B cell (primary cell): ENCODE results near the gene SPRYD3. TPM values are rescaled to one million over a fixed set of nuclear protein-coding genes. Genes with fewer than 3 reads are reported as not detected.

Experiments used
- ATAC-seq: fragments of 200-7000 bp; cut with Tn5 transposase; one replicate; pipeline ENCODE4 v1.10.0; 2021; ENCODE audit warnings: low read depth, mild to moderate bottlenecking, moderate number of reproducible peaks, moderate library complexity
- CTCF ChIA-PET: fragments of 350-600 bp; sonication (Branson Sonifier 250); formaldehyde crosslinking; loops from one replicate; lab custom pipeline; 2021; ENCODE audit warnings: antibody characterized with exemption, inconsistent platforms; lab: Charles Lee
- POLR2A ChIA-PET: fragments of 350-600 bp; sonication (Branson Sonifier 250); formaldehyde crosslinking; loops from one replicate; lab custom pipeline; 2021; ENCODE audit warnings: antibody characterized with exemption; lab: Charles Lee
- DNase-seq: peaks from one replicate; pipeline ENCODE4 v3.0.0; 2013
- H2AFZ ChIP-seq: 2 replicates; pipeline ENCODE4 v1.6.1; 2012; ENCODE audit warnings: mild to moderate bottlenecking, low read depth, low read length; ENCODE audit not compliant: insufficient read depth, poor library complexity, severe bottlenecking
- H3K27ac ChIP-seq, 2 donors: 1 replicate in 1 of 2; 2 replicates in 1 of 2; pipeline ENCODE4 v1.5.1; 2012 to 2013; ENCODE audit warnings: low read length in 2 of 2, mild to moderate bottlenecking in 2 of 2, moderate library complexity in 1 of 2
- H3K27me3 ChIP-seq, 4 experiments: fragments of 200-600 bp in 1 of 4; sonication (generic) in 1 of 4; replicated peaks in 1 of 4; 1 replicate in 2 of 4; 2 replicates in 2 of 4; pipeline versions ENCODE4 v1.6.1 to v1.7.0; 2013 to 2016; ENCODE audit warnings: low read length in 3 of 4, mild to moderate bottlenecking in 2 of 4, mixed read lengths in 1 of 4, moderate library complexity in 1 of 4; ENCODE audit not compliant: insufficient read depth in 4 of 4, control insufficient read depth in 3 of 4; ENCODE audit errors: control extremely low read depth in 1 of 4
- H3K36me3 ChIP-seq, 2 experiments: replicated peaks in 1 of 2; 1 replicate in 1 of 2; 2 replicates in 1 of 2; pipeline versions ENCODE4 v1.6.1 to v1.7.1; 2013; ENCODE audit warnings: low read length in 1 of 2; ENCODE audit not compliant: insufficient read depth in 2 of 2, control insufficient read depth in 1 of 2; ENCODE audit errors: control extremely low read depth in 1 of 2, extremely low read depth in 1 of 2
- H3K4me1 ChIP-seq, 2 donors: fragments of 200-600 bp in 1 of 2; sonication (generic) in 1 of 2; 1 replicate in 1 of 2; 2 replicates in 1 of 2; pipeline versions ENCODE4 v1.5.1 to v1.6.1; 2013 to 2017; ENCODE audit warnings: low read length in 2 of 2; ENCODE audit not compliant: control insufficient read depth in 2 of 2, insufficient read depth in 2 of 2
- H3K4me2 ChIP-seq: replicated peaks from 2 replicates; pipeline ENCODE3; 2012; ENCODE audit warnings: mild to moderate bottlenecking, low read depth, low read length; ENCODE audit not compliant: poor library complexity, severe bottlenecking
- H3K4me3 ChIP-seq, 5 experiments: fragments of 200-600 bp in 1 of 5; sonication (generic) in 1 of 5; 1 replicate in 3 of 5; 2 replicates in 2 of 5; pipeline versions ENCODE4 v1.5.1 to v1.7.0; 2011 to 2016; ENCODE audit warnings: low read length in 4 of 5, mild to moderate bottlenecking in 4 of 5, low read depth in 2 of 5, control low read depth in 1 of 5, moderate library complexity in 1 of 5; ENCODE audit not compliant: insufficient read depth in 1 of 5; ENCODE audit errors: control extremely low read depth in 1 of 5, extremely low read depth in 1 of 5
- H3K79me2 ChIP-seq: fragments of 200-600 bp; sonication (generic); one replicate; pipeline ENCODE4 v1.6.0; 2016; ENCODE audit warnings: low read length; ENCODE audit not compliant: control insufficient read depth, insufficient read depth
- H3K9ac ChIP-seq: fragments of 200-600 bp; sonication (generic); 2 replicates; pipeline ENCODE4 v1.6.1; 2017; ENCODE audit warnings: mild to moderate bottlenecking, low read length, moderate library complexity
- H3K9me3 ChIP-seq, 3 donors: one replicate each; pipeline versions ENCODE4 v1.6.1 to v1.7.1; 2013; ENCODE audit warnings: low read length in 2 of 3; ENCODE audit not compliant: control insufficient read depth in 2 of 3, insufficient read depth in 1 of 3; ENCODE audit errors: control extremely low read depth in 1 of 3
- H4K20me1 ChIP-seq: 2 replicates; pipeline ENCODE4 v1.6.0; 2012; ENCODE audit warnings: mild to moderate bottlenecking, low read length; ENCODE audit not compliant: insufficient read depth, control insufficient read depth, poor library complexity, severe bottlenecking
- H3K27ac Mint-ChIP-seq: one replicate; pipeline ENCODE4 v1.8.0; 2021; ENCODE audit warnings: mixed read lengths
- H3K27me3 Mint-ChIP-seq: one replicate; pipeline ENCODE4 v1.8.0; 2021; ENCODE audit warnings: mixed read lengths
- H3K4me1 Mint-ChIP-seq: one replicate; pipeline ENCODE4 v1.8.0; 2021; ENCODE audit warnings: mixed read lengths
- H3K4me3 Mint-ChIP-seq: one replicate; pipeline ENCODE4 v1.8.0; 2021; ENCODE audit warnings: mixed read lengths
- H3K9me3 Mint-ChIP-seq: one replicate; pipeline ENCODE4 v1.8.0; 2022; ENCODE audit warnings: mixed read lengths; ENCODE audit not compliant: insufficient read depth
- EZH2 ChIP-seq: IDR thresholded peaks from 2 replicates; pipeline ENCODE4 v1.6.1; 2012; ENCODE audit warnings: borderline replicate concordance, low read depth, mild to moderate bottlenecking, moderate library complexity, low read length; ENCODE audit not compliant: insufficient read depth, poor library complexity, severe bottlenecking
- WGBS: methylation state at CpG from one replicate; pipeline ENCODE4 v1.1.5; 2013; ENCODE audit warnings: missing lambda C conversion rate; ENCODE audit not compliant: insufficient coverage; 5-methylcytosine and 5-hydroxymethylcytosine counted together
- intact Hi-C: fragments of 100-400 bp; cut with micrococcal nuclease; formaldehyde crosslinking; loops from one replicate; pipeline ENCODE4 v1.10.0; 2022
- polyA plus RNA-seq: library from polyadenylated mRNA; depleted of rRNA; stranded (reverse); fragments of >200 nt; gene quantifications from 2 replicates; pipeline ENCODE4 v1.2.3, GENCODE V29; 2012
- total RNA-seq, 2 donors: library from RNA; stranded (reverse); fragments of 120-200 nt in 1 of 2; gene quantifications; 1 replicate in 1 of 2; 2 replicates in 1 of 2; pipeline versions ENCODE4 v1.2.3 to v1.2.4, GENCODE V29; 2013 to 2022
- TF ChIP-seq, protein P1 (sequence below): fragments of 200-600 bp; IDR thresholded peaks from one replicate; pipeline ENCODE4 v1.8.0; 2022; ENCODE audit warnings: antibody characterized with exemption, mild to moderate bottlenecking

The SPRYD3 gene
- total and polyA plus RNA-seq, 2 donors (not counting 1 experiment from before 2014, with no cell fraction given), result 15.9 to 43.3 TPM

DNA sequence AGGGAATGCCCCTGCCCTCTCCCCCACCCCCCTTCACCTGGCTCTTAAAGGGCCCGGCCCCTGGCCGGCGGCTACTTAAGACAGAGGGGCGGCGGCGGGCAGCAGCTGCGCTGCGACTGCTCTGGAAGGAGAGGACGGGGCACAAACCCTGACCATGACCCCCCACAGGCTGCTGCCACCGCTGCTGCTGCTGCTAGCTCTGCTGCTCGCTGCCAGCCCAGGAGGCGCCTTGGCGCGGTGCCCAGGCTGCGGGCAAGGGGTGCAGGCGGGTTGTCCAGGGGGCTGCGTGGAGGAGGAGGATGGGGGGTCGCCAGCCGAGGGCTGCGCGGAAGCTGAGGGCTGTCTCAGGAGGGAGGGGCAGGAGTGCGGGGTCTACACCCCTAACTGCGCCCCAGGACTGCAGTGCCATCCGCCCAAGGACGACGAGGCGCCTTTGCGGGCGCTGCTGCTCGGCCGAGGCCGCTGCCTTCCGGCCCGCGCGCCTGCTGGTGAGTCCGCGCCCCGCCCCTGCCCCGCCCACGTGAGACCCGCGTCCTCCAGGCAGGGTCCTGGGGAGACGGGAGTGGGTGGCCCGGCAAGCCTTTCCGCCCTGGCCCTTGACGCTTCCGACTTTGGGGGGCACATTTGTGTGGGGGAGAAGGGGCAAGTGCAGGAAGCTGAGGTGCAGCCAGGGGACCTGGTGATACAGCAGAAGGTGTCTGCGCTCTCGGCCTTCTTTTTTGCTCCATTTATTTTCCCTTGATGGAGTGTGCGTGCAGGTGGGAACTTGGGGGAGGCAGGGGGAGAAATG, 18.6 kb upstream of the SPRYD3 start, which contains the start of gene IGFBP6:
Gene IGFBP6 (plus strand): TSS at position 104 of the 790 bp plus-strand sequence. CDS start 51 bp downstream, at position 155.
- intact Hi-C loops, result loop anchor here (1.0 to 5.0 kb wide), 2 partner anchors 18 to 45 kb away; partner anchors contain the start of genes SPRYD3 and TNS2
- no peaks in the 10 kb centered on the region for H3K36me3 ChIP-seq
- Mint-ChIP-seq H3K27ac (peak within 1 kb of the TSS; percentile 53), H3K9me3 (no peaks in the 10 kb centered on the region), H3K4me3 (peak within 1 kb of the TSS; percentile 90), H3K27me3 (peaks cover 21% of the 10 kb centered on the region), H3K4me1 (peaks cover 32% of the 10 kb centered on the region)
- POLR2A ChIA-PET, result interaction anchor here (0.5 to 2.6 kb wide), 4 partner anchors 12 to 226 kb away, joined by 3 to 11 read pairs (median 4); partner anchors contain the start of gene SPRYD3
- CTCF ChIA-PET, result interaction anchor here (0.6 to 13.1 kb wide), 10 partner anchors 11 to 716 kb away, joined by 3 to 344 read pairs (median 6); partner anchors contain the start of gene SPRYD3
- H3K27ac ChIP-seq, result no peak within 1 kb of the TSS
- ATAC-seq (peak; percentile 80), DNase-seq (peak; percentile 76)
- peak within 1 kb of the TSS; percentile 89 for H2AFZ ChIP-seq
- H4K20me1 ChIP-seq, result no peaks in the 10 kb centered on the region
- WGBS, result under 1% methylated on average over 46 of the region's 51 CpGs
- H3K4me1 ChIP-seq, result peaks cover 24 to 32% of the 10 kb centered on the region in 2 donors
- peaks cover 0 to 18% (median 8%) of the 10 kb centered on the region in 4 experiments for H3K27me3 ChIP-seq
- H3K9ac ChIP-seq, result peak within 1 kb of the TSS; percentile 78
- TF ChIP-seq EZH2, result no peak
- TF ChIP-seq, protein P1, sequence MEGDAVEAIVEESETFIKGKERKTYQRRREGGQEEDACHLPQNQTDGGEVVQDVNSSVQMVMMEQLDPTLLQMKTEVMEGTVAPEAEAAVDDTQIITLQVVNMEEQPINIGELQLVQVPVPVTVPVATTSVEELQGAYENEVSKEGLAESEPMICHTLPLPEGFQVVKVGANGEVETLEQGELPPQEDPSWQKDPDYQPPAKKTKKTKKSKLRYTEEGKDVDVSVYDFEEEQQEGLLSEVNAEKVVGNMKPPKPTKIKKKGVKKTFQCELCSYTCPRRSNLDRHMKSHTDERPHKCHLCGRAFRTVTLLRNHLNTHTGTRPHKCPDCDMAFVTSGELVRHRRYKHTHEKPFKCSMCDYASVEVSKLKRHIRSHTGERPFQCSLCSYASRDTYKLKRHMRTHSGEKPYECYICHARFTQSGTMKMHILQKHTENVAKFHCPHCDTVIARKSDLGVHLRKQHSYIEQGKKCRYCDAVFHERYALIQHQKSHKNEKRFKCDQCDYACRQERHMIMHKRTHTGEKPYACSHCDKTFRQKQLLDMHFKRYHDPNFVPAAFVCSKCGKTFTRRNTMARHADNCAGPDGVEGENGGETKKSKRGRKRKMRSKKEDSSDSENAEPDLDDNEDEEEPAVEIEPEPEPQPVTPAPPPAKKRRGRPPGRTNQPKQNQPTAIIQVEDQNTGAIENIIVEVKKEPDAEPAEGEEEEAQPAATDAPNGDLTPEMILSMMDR, result no peak
- H3K4me2 ChIP-seq, result peak within 1 kb of the TSS; percentile 100
- no peaks in the 10 kb centered on the region for H3K79me2 ChIP-seq
- H3K9me3 ChIP-seq, result no peaks in the 10 kb centered on the region
- H3K4me3 ChIP-seq, result peak within 1 kb of the TSS in 4 of 5 experiments; percentile 51 to 69 (median 58)
